RWPE1 (cell line): ENCODE measurements around the gene SREBF1.

Source experiments
- CTCF ChIA-PET: fragments of 350-600 bp; sonication (Branson Sonifier 250); formaldehyde crosslinking; extraction: SDS; loops from one replicate; lab custom pipeline; 2021; lab: Yijun Ruan, JAX
- POLR2A ChIA-PET: fragments of 400-600 bp; formaldehyde crosslinking; extraction: SDS; loops from one replicate; lab custom pipeline; 2020; ENCODE audit warnings: antibody characterized with exemption; ENCODE audit not compliant: low non-redundant PET; lab: Yijun Ruan, JAX
- DNase-seq: peaks from one replicate; pipeline ENCODE4 v3.0.0; 2012; ENCODE audit warnings: low spot score
- H3K27ac ChIP-seq: fragments of 450-650 bp; 2 replicates; pipeline ENCODE4 v1.5.1; 2017
- TF ChIP-seq, protein P1 (sequence below): fragments of 450-650 bp; conservative IDR thresholded peaks from 2 replicates; pipeline ENCODE4 v1.5.1; 2017; ENCODE audit warnings: low read depth, mild to moderate bottlenecking

The SREBF1 gene

DNA sequence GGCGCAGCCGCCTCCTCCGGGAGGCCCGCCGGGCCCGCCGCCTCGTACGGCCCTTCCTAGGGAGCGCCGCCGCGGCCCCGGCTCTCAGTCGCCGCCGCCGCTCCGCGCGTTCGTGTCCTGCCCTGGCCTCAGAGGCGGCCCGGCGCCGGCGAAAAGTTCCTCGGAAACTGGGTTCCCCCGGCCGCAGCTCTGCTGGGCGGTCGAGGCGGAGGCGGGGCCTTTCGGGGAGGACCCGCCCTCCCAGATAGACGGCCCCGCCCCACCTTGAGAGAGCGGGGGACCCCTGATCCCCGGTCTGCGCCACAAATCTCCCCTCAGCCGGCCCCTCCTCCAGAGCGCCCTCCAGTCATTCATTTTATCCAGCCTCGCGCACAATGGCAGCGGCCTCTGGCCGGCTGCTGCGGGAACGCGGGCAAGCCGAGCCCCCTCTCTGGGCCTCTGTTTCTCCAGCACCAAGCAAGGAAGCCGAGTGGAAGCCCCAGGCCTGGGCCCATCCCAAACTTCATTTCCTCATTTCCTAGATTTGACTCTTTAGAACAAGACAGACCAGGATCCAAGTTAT is at the start of gene SREBF1:
SREBF1 (minus strand) TSS at position 169 of the 562 bp plus-strand sequence. CDS start 169 bp downstream, outside the sequence.
- ChIA-PET CTCF (interaction anchor here (3.5 kb wide), 1 partner anchor 23 kb away, joined by 14 read pairs; no protein-coding TSS in a partner anchor), POLR2A (interaction anchor here (0.6 to 3.0 kb wide), 6 partner anchors 9 to 136 kb away, joined by 3 to 13 read pairs (median 4); partner anchors contain the start of genes DRC3 and TOM1L2)
- TF ChIP-seq, protein P1, sequence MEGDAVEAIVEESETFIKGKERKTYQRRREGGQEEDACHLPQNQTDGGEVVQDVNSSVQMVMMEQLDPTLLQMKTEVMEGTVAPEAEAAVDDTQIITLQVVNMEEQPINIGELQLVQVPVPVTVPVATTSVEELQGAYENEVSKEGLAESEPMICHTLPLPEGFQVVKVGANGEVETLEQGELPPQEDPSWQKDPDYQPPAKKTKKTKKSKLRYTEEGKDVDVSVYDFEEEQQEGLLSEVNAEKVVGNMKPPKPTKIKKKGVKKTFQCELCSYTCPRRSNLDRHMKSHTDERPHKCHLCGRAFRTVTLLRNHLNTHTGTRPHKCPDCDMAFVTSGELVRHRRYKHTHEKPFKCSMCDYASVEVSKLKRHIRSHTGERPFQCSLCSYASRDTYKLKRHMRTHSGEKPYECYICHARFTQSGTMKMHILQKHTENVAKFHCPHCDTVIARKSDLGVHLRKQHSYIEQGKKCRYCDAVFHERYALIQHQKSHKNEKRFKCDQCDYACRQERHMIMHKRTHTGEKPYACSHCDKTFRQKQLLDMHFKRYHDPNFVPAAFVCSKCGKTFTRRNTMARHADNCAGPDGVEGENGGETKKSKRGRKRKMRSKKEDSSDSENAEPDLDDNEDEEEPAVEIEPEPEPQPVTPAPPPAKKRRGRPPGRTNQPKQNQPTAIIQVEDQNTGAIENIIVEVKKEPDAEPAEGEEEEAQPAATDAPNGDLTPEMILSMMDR = no peak
- DNase-seq = peak; percentile 61
- peak within 1 kb of the TSS; percentile 100 for H3K27ac ChIP-seq

DNA sequence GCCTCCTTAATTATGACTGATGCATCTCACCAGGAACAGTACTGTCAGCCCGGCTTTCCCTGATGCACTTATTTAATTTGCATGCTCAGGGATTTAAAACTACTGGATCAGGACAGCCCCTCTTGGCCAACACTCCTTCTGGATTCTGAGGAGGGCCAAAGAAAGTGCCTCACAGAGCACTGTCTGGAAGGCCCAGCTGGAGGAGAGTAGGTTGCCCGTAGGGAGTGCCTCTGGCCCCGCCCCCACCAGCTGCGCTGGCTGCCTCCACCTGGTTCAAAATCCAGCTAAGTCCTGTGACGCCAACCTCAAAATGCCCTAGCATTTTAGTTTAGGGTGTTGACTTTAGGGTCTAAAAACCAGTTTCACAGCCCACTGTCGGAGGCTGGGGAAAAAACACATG is 49.4 kb upstream of the SREBF1 start:
- CTCF ChIA-PET = interaction anchor here (0.6 kb wide), 1 partner anchor 119 kb away, joined by 3 read pairs; no protein-coding TSS in a partner anchor
- POLR2A ChIA-PET = interaction anchor here (0.5 kb wide), 1 partner anchor 144 kb away, joined by 5 read pairs; no protein-coding TSS in a partner anchor
- TF ChIP-seq, protein P1 = no peak
- no peak overlapping the region for H3K27ac ChIP-seq
- no peak for DNase-seq

GRCh38 chr17:17884391-17885357 is 47.9 kb upstream of the SREBF1 start:
- ChIA-PET CTCF (no interaction called here), POLR2A (no interaction called here)
- TF ChIP-seq, protein P1 = no peak
- no peak for DNase-seq
- no peak overlapping the region; the same call in 1 of the 2 replicates for H3K27ac ChIP-seq

DNA sequence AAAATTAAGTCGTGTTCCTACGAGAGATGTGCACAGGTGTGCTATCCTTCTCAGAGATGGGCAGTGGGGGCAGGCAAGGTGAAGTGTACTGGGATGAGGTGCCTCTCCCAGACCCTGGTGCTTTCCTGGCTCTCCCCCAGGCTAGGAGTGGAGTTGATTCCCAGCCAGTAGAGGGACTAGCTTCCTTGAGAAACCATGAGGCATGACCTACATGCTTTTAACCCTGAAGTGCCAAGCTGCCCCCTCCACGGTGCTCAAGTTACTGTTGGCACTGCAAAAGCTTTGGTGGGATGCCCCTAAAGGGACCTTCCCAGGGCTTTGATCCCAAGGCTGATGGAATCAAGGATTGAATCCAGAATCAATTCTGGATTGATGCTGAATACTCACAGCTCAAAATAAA is 47.0 kb upstream of the SREBF1 start:
- POLR2A ChIA-PET = no interaction called here
- TF ChIP-seq, protein P1 = no peak
- CTCF ChIA-PET = no interaction called here
- no peak for DNase-seq
- no peak overlapping the region for H3K27ac ChIP-seq

DNA sequence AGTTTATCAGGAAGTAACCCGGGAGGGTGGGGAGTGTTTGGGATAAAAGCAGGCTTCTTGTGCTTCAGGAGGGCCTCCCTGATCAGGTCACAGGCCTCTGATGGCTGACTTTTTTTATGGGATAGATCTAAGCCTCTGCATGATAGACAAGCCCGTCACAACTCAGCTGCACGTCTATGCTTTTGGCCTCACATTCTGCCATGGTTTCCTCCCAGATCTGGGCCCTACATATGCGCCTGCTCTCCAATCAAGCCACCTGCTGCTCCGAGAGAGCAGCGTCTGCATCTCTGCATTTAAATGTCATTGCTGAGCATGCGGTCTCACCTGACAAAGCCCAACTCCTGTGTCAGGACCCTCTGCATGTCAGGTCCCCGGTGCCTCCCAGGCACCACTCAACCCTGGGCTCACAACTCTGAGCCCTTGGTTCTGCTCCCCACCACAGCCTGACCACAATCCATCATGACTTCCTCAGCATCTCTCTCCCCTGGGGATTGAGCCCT is 45.3 kb upstream of the SREBF1 start:
- TF ChIP-seq, protein P1 = no peak
- CTCF ChIA-PET = no interaction called here

More for the DNA sequence above, 45.3 kb upstream of the SREBF1 start:
- no peak overlapping the region for H3K27ac ChIP-seq
- DNase-seq = no peak
- POLR2A ChIA-PET = no interaction called here
